Measurements from ENCODE around the gene NFIA. TPM values are rescaled to one million over a fixed set of nuclear protein-coding genes. Genes with fewer than 3 reads are reported as not detected.

Gene NFIA
- total RNA-seq, 1 experiment from 2014 or later: 0.47 TPM

GRCh38 chr1:61293197-61293596 lies 210.8 kb downstream of the NFIA start:
- DNase-seq (ENCODE audit: low spot score): no peak
- in situ Hi-C loops (cut with HindIII; ENCODE audit: low sequenced_read_pairs): no loop called here

- DNase-seq (ENCODE audit: low spot score): no peak
- in situ Hi-C loops (cut with HindIII; ENCODE audit: low sequenced_read_pairs): no loop called here
Measured at GRCh38 chr1:61293986-61294504, 211.7 kb downstream of the NFIA start.

- in situ Hi-C loops (cut with HindIII; ENCODE audit: low sequenced_read_pairs): no loop called here
- no peak for DNase-seq (ENCODE audit: low spot score)
Measured at GRCh38 chr1:61294930-61295329, 212.6 kb downstream of the NFIA start.

- in situ Hi-C loops (cut with HindIII; ENCODE audit: low sequenced_read_pairs): no loop called here
- DNase-seq (ENCODE audit: low spot score): no peak
Measured at GRCh38 chr1:61295818-61296537, 213.6 kb downstream of the NFIA start.

- DNase-seq (ENCODE audit: low spot score): no peak
- in situ Hi-C loops (cut with HindIII; ENCODE audit: low sequenced_read_pairs): no loop called here
Measured at GRCh38 chr1:61297887-61298286, 215.5 kb downstream of the NFIA start.

GRCh38 chr1:61299463-61299862 lies 217.1 kb downstream of the NFIA start:
- in situ Hi-C loops (cut with HindIII; ENCODE audit: low sequenced_read_pairs): no loop called here
- DNase-seq (ENCODE audit: low spot score): no peak

GRCh38 chr1:61300899-61301298 lies 218.5 kb downstream of the NFIA start:
- in situ Hi-C loops (cut with HindIII; ENCODE audit: low sequenced_read_pairs): no loop called here
- DNase-seq (ENCODE audit: low spot score): no peak

- in situ Hi-C loops (cut with HindIII; ENCODE audit: low sequenced_read_pairs): no loop called here
- DNase-seq (ENCODE audit: low spot score): no peak
Measured at GRCh38 chr1:61301824-61302657, 219.7 kb downstream of the NFIA start.

GRCh38 chr1:61307422-61308142 lies 225.2 kb downstream of the NFIA start:
- no peak for DNase-seq (ENCODE audit: low spot score)
- in situ Hi-C loops (cut with HindIII; ENCODE audit: low sequenced_read_pairs): no loop called here

GRCh38 chr1:61310057-61310456 lies 227.7 kb downstream of the NFIA start:
- no peak for DNase-seq (ENCODE audit: low spot score)
- in situ Hi-C loops (cut with HindIII; ENCODE audit: low sequenced_read_pairs): no loop called here

- no peak for DNase-seq (ENCODE audit: low spot score)
- in situ Hi-C loops (cut with HindIII; ENCODE audit: low sequenced_read_pairs): no loop called here
Measured at GRCh38 chr1:61310538-61310937, 228.2 kb downstream of the NFIA start.

GRCh38 chr1:61313906-61314422 lies 231.6 kb downstream of the NFIA start:
- in situ Hi-C loops (cut with HindIII; ENCODE audit: low sequenced_read_pairs): no loop called here
- no peak for DNase-seq (ENCODE audit: low spot score)

- in situ Hi-C loops (cut with HindIII; ENCODE audit: low sequenced_read_pairs): no loop called here
- no peak for DNase-seq (ENCODE audit: low spot score)
Measured at GRCh38 chr1:61315011-61315410, 232.7 kb downstream of the NFIA start.

- peak; percentile 24 for DNase-seq (ENCODE audit: low spot score)
- in situ Hi-C loops (cut with HindIII; ENCODE audit: low sequenced_read_pairs): no loop called here
Measured at GRCh38 chr1:61316493-61316892, 234.1 kb downstream of the NFIA start.

GRCh38 chr1:61318319-61319125 lies 236.2 kb downstream of the NFIA start:
- DNase-seq (ENCODE audit: low spot score): peak; percentile 62
- in situ Hi-C loops (cut with HindIII; ENCODE audit: low sequenced_read_pairs): no loop called here

GRCh38 chr1:61320575-61320974 lies 238.2 kb downstream of the NFIA start:
- no peak for DNase-seq (ENCODE audit: low spot score)
- in situ Hi-C loops (cut with HindIII; ENCODE audit: low sequenced_read_pairs): no loop called here

GRCh38 chr1:61322008-61322744 lies 239.8 kb downstream of the NFIA start:
- in situ Hi-C loops (cut with HindIII; ENCODE audit: low sequenced_read_pairs): no loop called here
- no peak for DNase-seq (ENCODE audit: low spot score)

- DNase-seq (ENCODE audit: low spot score): no peak
- in situ Hi-C loops (cut with HindIII; ENCODE audit: low sequenced_read_pairs): no loop called here
Measured at GRCh38 chr1:61322769-61323168, 240.4 kb downstream of the NFIA start.
